Measurements from ENCODE around the gene TMC3. TPM values are rescaled to one million over a fixed set of nuclear protein-coding genes. Genes with fewer than 3 reads are reported as not detected.

TMC3 gene
- total RNA-seq, 1 experiment from 2014 or later = not detected

DNA sequence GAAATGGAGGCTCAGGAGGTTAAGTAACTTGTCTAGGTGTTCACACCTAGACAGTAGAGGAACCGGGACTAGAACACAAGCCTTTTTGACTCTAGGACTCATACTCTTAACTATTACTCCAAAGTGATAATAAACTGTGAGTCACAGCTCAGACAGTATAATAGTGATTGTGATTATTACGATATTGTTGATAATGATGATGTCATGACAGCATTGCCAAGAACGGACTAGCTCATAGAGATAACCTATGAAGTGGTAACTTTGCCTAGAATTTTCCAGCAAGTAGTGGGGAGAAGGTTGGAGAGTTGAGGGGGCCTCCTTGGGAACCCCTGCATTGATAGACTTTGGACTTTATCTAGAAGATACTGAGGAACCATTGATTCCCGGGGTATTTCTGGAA, 84.1 kb downstream of the TMC3 start:
- Mint-ChIP-seq H3K4me3 (ENCODE audit: unreplicated experiment) (no peak overlapping the region), H3K9me3 (ENCODE audit: unreplicated experiment) (no peaks in the 10 kb centered on the region), H3K36me3 (ENCODE audit: insufficient read depth, unreplicated experiment) (no peaks in the 10 kb centered on the region), H3K27ac (ENCODE audit: unreplicated experiment) (no peak overlapping the region), H3K27me3 (ENCODE audit: insufficient read depth, unreplicated experiment) (peaks cover 21% of the 10 kb centered on the region), H3K4me1 (ENCODE audit: low read depth, unreplicated experiment) (no peaks in the 10 kb centered on the region)
- intact Hi-C loops (cut with micrococcal nuclease; ENCODE audit: unreplicated experiment) = no loop called here
- BruUV-seq (replicated peaks) = no TSS peak
- CTCF ChIA-PET = no interaction called here
- no peaks in the 10 kb centered on the region for H3K4me1 ChIP-seq
- POLR2A ChIA-PET = no interaction called here
- H3K36me3 ChIP-seq (ENCODE audit: control insufficient read depth, insufficient read depth, low read length) = no peaks in the 10 kb centered on the region
- TF ChIP-seq, protein P1, sequence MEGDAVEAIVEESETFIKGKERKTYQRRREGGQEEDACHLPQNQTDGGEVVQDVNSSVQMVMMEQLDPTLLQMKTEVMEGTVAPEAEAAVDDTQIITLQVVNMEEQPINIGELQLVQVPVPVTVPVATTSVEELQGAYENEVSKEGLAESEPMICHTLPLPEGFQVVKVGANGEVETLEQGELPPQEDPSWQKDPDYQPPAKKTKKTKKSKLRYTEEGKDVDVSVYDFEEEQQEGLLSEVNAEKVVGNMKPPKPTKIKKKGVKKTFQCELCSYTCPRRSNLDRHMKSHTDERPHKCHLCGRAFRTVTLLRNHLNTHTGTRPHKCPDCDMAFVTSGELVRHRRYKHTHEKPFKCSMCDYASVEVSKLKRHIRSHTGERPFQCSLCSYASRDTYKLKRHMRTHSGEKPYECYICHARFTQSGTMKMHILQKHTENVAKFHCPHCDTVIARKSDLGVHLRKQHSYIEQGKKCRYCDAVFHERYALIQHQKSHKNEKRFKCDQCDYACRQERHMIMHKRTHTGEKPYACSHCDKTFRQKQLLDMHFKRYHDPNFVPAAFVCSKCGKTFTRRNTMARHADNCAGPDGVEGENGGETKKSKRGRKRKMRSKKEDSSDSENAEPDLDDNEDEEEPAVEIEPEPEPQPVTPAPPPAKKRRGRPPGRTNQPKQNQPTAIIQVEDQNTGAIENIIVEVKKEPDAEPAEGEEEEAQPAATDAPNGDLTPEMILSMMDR (IDR thresholded peaks at IDR 0.05; ENCODE audit: insufficient read depth in 1 of 2, low read depth in 1 of 2, low read length in 1 of 2, severe bottlenecking in 1 of 2, unreplicated experiment in 1 of 2) = no peak
- H3K4me3 ChIP-seq (ENCODE audit: low read depth, low read length) = no peak overlapping the region
- H3K27me3 ChIP-seq (replicated peaks; ENCODE audit: control insufficient read depth, insufficient read depth, low read length) = no peaks in the 10 kb centered on the region
- no peak for DNase-seq
- H3K9me3 ChIP-seq = no peaks in the 10 kb centered on the region

GRCh38 chr15:81288616-81289015, 85.4 kb downstream of the TMC3 start:
- POLR2A ChIA-PET = no interaction called here
- H3K9me3 Mint-ChIP-seq (ENCODE audit: unreplicated experiment) = no peaks in the 10 kb centered on the region
- no peaks in the 10 kb centered on the region for H3K36me3 Mint-ChIP-seq (ENCODE audit: insufficient read depth, unreplicated experiment)
- Histone ChIP-seq H3K36me3 (ENCODE audit: control insufficient read depth, insufficient read depth, low read length) (no peaks in the 10 kb centered on the region), H3K27me3 (replicated peaks; ENCODE audit: control insufficient read depth, insufficient read depth, low read length) (no peaks in the 10 kb centered on the region), H3K9me3 (no peaks in the 10 kb centered on the region), H3K4me3 (ENCODE audit: low read depth, low read length) (no peak overlapping the region), H3K4me1 (no peaks in the 10 kb centered on the region)
- intact Hi-C loops (cut with micrococcal nuclease; ENCODE audit: unreplicated experiment) = no loop called here
- DNase-seq = no peak
- no TSS peak for BruUV-seq (replicated peaks)
- no peaks in the 10 kb centered on the region for H3K4me1 Mint-ChIP-seq (ENCODE audit: low read depth, unreplicated experiment)
- no peak overlapping the region for H3K27ac Mint-ChIP-seq (ENCODE audit: unreplicated experiment)
- H3K27me3 Mint-ChIP-seq (ENCODE audit: insufficient read depth, unreplicated experiment) = peaks cover 19% of the 10 kb centered on the region
- no peak overlapping the region for H3K4me3 Mint-ChIP-seq (ENCODE audit: unreplicated experiment)
- TF ChIP-seq, protein P1 (IDR thresholded peaks at IDR 0.05; ENCODE audit: insufficient read depth in 1 of 2, low read depth in 1 of 2, low read length in 1 of 2, severe bottlenecking in 1 of 2, unreplicated experiment in 1 of 2) = no peak
- CTCF ChIA-PET = no interaction called here

GRCh38 chr15:81288040-81288439, 86.0 kb downstream of the TMC3 start:
- H3K36me3 Mint-ChIP-seq (ENCODE audit: insufficient read depth, unreplicated experiment) = no peaks in the 10 kb centered on the region

More at GRCh38 chr15:81288040-81288439, 86.0 kb downstream of the TMC3 start:
- TF ChIP-seq, protein P1 (IDR thresholded peaks at IDR 0.05; ENCODE audit: insufficient read depth in 1 of 2, low read depth in 1 of 2, low read length in 1 of 2, severe bottlenecking in 1 of 2, unreplicated experiment in 1 of 2) = no peak
- ChIA-PET CTCF (no interaction called here), POLR2A (no interaction called here)
- BruUV-seq (replicated peaks) = no TSS peak
- no peaks in the 10 kb centered on the region for H3K36me3 ChIP-seq (ENCODE audit: control insufficient read depth, insufficient read depth, low read length)
- no peaks in the 10 kb centered on the region for H3K27me3 ChIP-seq (replicated peaks; ENCODE audit: control insufficient read depth, insufficient read depth, low read length)
- DNase-seq = no peak
- Mint-ChIP-seq H3K27me3 (ENCODE audit: insufficient read depth, unreplicated experiment) (peaks cover 19% of the 10 kb centered on the region), H3K9me3 (ENCODE audit: unreplicated experiment) (no peaks in the 10 kb centered on the region), H3K4me1 (ENCODE audit: low read depth, unreplicated experiment) (no peaks in the 10 kb centered on the region), H3K27ac (ENCODE audit: unreplicated experiment) (no peak overlapping the region), H3K4me3 (ENCODE audit: unreplicated experiment) (no peak overlapping the region)
- H3K9me3 ChIP-seq = no peaks in the 10 kb centered on the region
- no peaks in the 10 kb centered on the region for H3K4me1 ChIP-seq
- intact Hi-C loops (cut with micrococcal nuclease; ENCODE audit: unreplicated experiment) = no loop called here
- H3K4me3 ChIP-seq (ENCODE audit: low read depth, low read length) = no peak overlapping the region
